Activated CD4-positive, alpha-beta T cell treated with anti-CD3 and anti-CD28 coated beads, Interleukin-2, Interleukin-6, amounts not matched to agents 100 ng/mL and 50 ng/mL, durations not matched to agents 16 hours and 8 hours (primary cell): Measurements from ENCODE around the gene PEX14.

Source experiments
- DNase-seq: peaks from one replicate; pipeline ENCODE4 v3.0.0-alpha.2; 2020

Gene PEX14

GRCh38 chr1:10672343-10673050 lies 197.7 kb downstream of the PEX14 start:
- DNase-seq, result no peak

- no peak for DNase-seq
Measured at GRCh38 chr1:10673109-10673711, 198.5 kb downstream of the PEX14 start.

- no peak for DNase-seq
Measured at GRCh38 chr1:10674222-10674621, 199.5 kb downstream of the PEX14 start.

GRCh38 chr1:10674700-10675609 lies 200.2 kb downstream of the PEX14 start:
- no peak for DNase-seq

GRCh38 chr1:10675813-10676212 lies 201.1 kb downstream of the PEX14 start:
- DNase-seq, result no peak

- DNase-seq, result no peak
Measured at GRCh38 chr1:10676963-10677362, 202.2 kb downstream of the PEX14 start.

- no peak for DNase-seq
Measured at GRCh38 chr1:10677491-10678391, 203.0 kb downstream of the PEX14 start.

GRCh38 chr1:10678402-10678801 lies 203.7 kb downstream of the PEX14 start:
- no peak for DNase-seq

GRCh38 chr1:10678852-10679251 lies 204.1 kb downstream of the PEX14 start:
- DNase-seq, result no peak

- no peak for DNase-seq
Measured at GRCh38 chr1:10679496-10680220, 204.9 kb downstream of the PEX14 start.
